MG63 (cell line): ENCODE data around the gene MYL7. TPM values are rescaled to one million over a fixed set of nuclear protein-coding genes. Genes with fewer than 3 reads are reported as not detected.
"Not testable (repeated sequence)": the region's sequence is repeated elsewhere in the genome, so short reads cannot be mapped to it uniquely, and the experiment has no call there.

Experiments used
- DNase-seq: peaks from one replicate; pipeline ENCODE4 v3.0.0-alpha.2; 2020
- H3K27me3 ChIP-seq: fragments of 250-450 bp; sonication (Bioruptor Pico); 2 replicates; pipeline ENCODE4 v1.5.1; 2020; ENCODE audit warnings: mild to moderate bottlenecking, moderate library complexity
- H3K36me3 ChIP-seq: fragments of 250-450 bp; sonication (Bioruptor Pico); 2 replicates; pipeline ENCODE4 v1.5.1; 2020; ENCODE audit warnings: mild to moderate bottlenecking, moderate library complexity
- H3K4me3 ChIP-seq: fragments of 250-450 bp; sonication (Bioruptor Pico); 2 replicates; pipeline ENCODE4 v1.5.1; 2020; ENCODE audit warnings: mild to moderate bottlenecking, moderate library complexity
- H3K9me3 ChIP-seq: fragments of 250-450 bp; sonication (Bioruptor Pico); 2 replicates; pipeline ENCODE4 v1.5.1; 2020; ENCODE audit warnings: mild to moderate bottlenecking, moderate library complexity
- total RNA-seq: library from RNA; depleted of rRNA; stranded (reverse); fragments of >200 nt; shearing (Covaris generic); gene quantifications from 2 replicates; pipeline ENCODE4 v1.2.3, GENCODE V29; 2014; ENCODE audit warnings: low replicate concordance

Gene MYL7
- total RNA-seq, 1 experiment from 2014 or later = not detected

DNA sequence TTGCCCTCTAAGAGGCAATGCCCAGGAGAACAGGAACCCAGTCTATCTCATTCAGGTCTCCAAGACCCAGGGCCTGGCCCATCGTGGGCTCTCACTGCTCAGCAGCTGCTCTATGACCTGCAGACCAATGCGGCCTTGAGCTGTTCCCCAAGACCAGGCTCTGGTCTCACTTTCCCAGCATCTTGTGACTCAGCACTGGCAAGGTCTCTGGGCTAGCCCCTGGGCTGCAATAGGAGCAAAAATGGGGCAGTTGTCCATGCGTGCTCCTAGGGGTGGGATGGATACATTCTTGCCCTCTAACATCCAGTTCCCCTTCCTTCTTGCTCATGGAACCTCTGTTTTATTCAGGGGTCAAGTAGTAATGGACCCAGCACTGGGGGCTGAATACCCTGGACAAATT, 34.6 kb upstream of the MYL7 start:
- no peak for DNase-seq
- H3K36me3 ChIP-seq = no peaks in the 10 kb centered on the region
- H3K4me3 ChIP-seq = no peak overlapping the region
- no peaks in the 10 kb centered on the region for H3K27me3 ChIP-seq
- H3K9me3 ChIP-seq = no peaks in the 10 kb centered on the region; the same call in 1 of the 2 replicates

DNA sequence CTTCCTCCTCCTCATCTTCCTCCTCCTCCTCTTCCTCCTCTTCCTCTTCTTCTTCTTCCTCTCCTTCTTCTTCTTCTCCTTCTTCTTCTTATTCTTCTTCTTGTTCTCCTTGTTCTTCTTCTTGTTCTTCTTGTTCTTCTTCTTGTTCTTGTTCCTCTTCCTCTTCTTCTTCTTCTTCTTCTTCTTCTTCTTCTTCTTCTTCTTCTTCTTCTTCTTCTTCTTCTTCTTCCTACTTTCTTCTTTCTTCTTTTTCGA, 33.5 kb upstream of the MYL7 start:
- H3K36me3 ChIP-seq, H3K9me3 ChIP-seq, H3K4me3 ChIP-seq, DNase-seq, H3K27me3 ChIP-seq: not testable (repeated sequence)

DNA sequence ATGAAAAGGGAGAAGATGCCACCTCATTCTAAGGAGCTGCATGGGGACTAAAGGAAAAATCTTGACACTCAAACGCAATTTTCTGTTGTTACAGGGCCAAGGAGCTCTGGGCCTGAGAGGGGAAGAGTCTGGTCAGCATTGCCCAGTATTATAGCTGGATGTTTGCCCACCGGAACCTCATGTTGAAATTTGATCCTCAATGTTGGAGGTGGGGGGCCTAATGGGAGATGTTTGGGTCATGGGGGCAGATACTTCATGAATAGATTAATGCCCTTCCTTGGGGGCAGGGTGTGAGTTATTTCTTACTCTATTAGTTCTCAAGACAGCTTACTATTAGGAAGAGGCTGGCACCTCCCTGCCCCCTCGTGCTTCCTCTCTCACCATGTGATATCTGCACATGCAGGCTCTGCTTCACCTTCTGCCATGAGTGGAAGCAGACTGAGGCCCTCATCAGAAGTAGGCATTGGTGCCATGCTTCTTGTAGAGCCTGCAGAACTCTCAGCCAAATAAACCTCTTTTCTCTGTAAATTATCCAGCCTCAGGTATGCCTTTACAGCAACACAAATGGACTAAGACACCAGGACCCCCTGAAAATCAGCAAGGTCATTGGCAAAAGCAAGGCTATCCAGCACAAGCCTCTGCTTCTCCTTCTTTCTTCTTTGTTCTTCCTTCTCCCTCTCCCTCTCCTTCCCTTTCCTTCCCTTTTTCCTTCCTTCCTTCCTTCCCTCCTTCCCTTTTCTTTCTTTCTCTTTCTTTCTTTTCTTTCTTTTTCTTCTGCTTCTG, 33.0 kb upstream of the MYL7 start:
- no peak for DNase-seq
- H3K9me3 ChIP-seq = no peaks in the 10 kb centered on the region; the same call in 1 of the 2 replicates
- H3K4me3 ChIP-seq = no peak overlapping the region
- H3K36me3 ChIP-seq = no peaks in the 10 kb centered on the region
- no peaks in the 10 kb centered on the region for H3K27me3 ChIP-seq

DNA sequence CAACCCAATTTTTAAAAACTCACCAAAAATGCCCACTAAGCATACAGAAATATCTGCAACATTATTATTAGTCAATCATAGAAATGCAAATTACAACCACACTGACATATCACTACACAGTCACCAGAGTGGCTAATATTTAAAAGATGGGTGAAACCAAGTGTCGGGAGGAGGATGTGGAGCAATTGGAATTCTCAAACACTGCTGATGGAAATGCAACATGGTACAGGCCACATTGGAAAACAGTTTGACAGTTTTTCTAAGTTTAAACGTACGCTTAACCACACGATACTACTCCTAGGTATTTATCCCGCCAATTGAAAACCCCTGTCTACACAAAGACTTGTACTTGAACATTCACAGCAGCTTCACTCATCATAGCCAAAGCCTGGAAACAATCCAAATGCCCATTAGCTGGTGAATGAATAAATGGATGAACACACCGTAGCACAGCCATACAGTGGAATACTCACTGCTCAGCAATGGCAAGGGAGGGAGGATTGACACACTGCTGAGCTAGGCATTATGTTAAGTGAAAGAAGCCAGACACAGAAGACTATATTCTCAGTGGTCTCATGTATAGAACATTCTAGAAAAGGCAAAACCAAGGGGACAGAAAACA, 31.8 kb upstream of the MYL7 start:
- no peak for DNase-seq
- H3K27me3 ChIP-seq = no peaks in the 10 kb centered on the region
- H3K36me3 ChIP-seq = no peaks in the 10 kb centered on the region
- H3K4me3 ChIP-seq = no peak overlapping the region
- H3K9me3 ChIP-seq = no peaks in the 10 kb centered on the region; the same call in 1 of the 2 replicates

DNA sequence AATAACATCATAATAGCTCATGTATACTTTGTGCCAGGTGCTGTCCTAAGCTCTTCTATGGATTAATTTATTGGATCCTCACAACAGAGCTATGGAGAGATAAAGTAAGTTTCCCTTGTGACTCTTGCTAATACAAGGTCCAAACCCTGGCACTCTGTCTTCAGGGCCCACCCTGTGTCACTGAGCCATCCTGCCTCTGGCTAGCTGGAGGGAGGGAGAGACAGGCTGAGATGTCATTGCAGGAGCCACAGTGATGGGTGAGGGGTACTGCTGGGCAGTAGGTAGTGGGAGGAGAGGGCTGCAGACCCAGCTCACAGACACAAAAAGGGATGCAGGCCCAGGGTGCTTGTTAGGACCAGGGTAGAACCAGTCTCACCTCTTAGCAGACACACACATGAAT, 31.2 kb upstream of the MYL7 start:
- DNase-seq = no peak
- no peaks in the 10 kb centered on the region for H3K27me3 ChIP-seq
- no peak overlapping the region for H3K4me3 ChIP-seq
- no peaks in the 10 kb centered on the region for H3K36me3 ChIP-seq
- H3K9me3 ChIP-seq = no peaks in the 10 kb centered on the region; the same call in 1 of the 2 replicates

DNA sequence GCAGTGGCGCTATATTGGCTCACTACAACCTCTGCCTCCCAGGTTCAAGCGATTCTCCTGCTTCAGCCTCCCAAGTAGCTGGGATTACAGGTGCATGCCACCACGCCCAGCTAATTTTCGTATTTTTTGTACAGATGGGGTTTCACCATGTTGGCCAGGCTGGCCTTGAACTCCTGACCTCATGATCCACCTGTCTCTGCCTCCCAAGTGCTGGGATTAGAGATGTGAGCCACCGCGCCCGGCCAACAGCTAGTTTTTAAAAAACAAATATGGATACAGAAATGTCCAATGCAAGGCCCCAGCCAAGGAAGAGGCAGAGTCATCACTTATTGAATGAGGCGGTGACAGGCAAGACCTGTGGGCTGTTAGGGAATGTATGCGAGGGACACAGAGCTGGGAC, 30.8 kb upstream of the MYL7 start:
- H3K4me3 ChIP-seq, DNase-seq, H3K9me3 ChIP-seq, H3K36me3 ChIP-seq, H3K27me3 ChIP-seq: not testable (repeated sequence)

DNA sequence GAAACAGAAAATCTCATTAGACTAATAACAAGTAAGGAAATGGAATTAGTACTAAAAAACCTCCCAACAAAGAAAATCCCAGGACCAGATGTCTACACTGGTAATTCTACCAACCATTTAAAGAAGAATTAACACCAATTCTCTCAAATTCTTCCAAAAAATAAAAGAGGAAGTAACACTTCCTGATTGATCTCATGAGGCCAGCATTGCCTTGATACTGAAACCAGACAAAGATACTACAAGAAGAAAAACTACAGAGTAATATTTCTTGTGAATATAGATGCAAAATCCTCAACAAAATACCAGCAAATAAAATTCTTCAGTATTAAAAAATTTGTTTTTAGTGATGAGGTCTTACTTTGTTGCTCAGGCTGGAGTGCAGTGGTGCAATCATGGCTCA, 26.8 kb upstream of the MYL7 start:
- H3K27me3 ChIP-seq = no peaks in the 10 kb centered on the region
- H3K9me3 ChIP-seq = no peaks in the 10 kb centered on the region; the same call in 1 of the 2 replicates
- H3K36me3 ChIP-seq = no peaks in the 10 kb centered on the region
- DNase-seq = no peak
- H3K4me3 ChIP-seq = no peak overlapping the region

DNA sequence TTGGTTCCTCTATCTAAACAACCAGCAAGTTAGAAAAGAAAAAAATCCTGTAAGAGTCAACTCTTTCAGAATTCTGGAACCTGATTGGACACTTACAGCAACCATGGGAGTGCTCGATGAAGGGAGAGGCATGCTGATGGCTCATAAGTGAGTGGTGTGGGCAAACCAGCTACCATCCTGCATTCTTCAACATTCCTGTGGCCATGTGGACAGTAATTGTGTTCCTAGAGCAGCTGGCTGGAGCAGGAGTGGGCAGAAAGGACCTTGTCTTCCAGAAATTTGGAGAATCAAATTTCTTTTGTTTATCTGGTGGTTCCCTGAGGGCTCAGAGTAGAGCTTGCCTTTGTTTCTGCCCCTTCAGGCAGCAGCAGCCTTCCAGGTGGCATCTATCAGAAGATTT, 22.5 kb upstream of the MYL7 start:
- Histone ChIP-seq H3K9me3 (no peaks in the 10 kb centered on the region), H3K4me3 (no peak overlapping the region), H3K27me3 (no peaks in the 10 kb centered on the region), H3K36me3 (no peaks in the 10 kb centered on the region)
- peak; percentile 57 for DNase-seq

DNA sequence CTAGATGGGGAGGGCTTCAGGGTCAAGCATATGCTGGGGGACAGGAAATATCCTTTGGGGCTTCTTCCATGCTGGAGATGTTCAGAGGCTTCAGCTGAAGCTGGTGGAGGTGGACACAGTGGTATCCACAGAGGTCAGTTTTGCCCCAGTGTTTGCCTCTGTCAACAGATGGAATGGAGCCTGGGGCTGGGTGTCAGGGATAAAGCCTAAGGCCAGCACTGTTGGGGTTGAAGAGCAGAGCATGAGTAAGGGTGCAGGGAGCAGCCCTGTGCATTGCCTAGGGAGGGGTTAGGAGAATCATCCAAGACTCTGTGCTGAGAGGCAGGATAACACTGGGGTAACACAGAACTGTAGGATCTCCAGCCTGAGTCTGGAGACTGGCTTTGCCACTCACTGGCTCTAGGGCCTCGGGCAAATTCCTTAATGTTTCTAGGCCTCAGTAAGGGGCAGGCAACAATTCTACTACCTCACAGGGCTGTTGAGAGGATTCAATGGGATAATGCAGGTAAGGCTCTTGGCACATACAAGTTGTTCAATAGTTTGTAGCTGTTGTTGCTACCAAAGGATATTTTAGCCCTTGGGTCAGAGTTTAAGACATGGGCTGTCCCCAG, 21.8 kb upstream of the MYL7 start:
- H3K9me3 ChIP-seq = no peaks in the 10 kb centered on the region
- H3K27me3 ChIP-seq = no peaks in the 10 kb centered on the region
- DNase-seq = no peak
- no peak overlapping the region for H3K4me3 ChIP-seq
- no peaks in the 10 kb centered on the region for H3K36me3 ChIP-seq

DNA sequence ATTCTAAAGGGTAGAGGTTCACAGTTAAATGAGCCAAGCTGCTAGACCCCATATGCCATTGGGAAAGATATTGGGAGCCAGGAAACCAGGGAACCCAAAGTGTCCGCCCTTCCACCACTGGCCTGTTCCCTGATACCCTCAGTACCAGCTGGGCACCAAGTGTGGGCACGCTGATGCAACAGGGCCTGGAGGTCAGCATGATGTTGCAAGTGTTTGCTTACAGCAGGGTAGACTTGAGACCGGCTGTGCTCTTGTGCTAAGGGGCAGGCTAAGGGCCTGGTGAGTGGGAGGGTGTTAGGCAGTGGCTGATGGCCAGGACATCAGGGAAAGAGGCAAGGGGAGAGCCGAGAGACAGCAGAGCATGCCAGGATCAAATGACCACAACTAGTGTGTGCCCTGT, 21.0 kb upstream of the MYL7 start:
- H3K4me3 ChIP-seq = no peak overlapping the region
- DNase-seq = no peak

DNA sequence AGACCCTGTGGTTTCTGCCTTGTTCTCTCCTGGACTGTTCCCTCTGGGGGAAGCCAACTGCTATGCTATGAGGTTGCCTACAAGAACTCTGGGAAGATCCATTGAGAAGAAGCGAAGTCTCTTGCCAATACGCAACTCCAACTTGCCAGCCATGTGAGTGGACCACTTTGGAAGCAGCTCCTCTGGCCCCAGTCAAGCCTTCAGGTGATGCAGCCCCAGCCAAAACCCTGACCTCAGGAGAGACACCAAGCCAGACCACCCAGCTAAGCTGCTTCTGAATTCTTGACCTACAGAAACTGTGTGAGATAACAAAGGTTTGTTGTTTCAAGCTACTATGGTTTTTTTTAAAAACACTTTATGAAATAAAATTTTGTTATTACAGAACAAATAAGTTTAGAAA, 20.2 kb upstream of the MYL7 start:
- no peaks in the 10 kb centered on the region for H3K9me3 ChIP-seq
- no peak for DNase-seq
- H3K27me3 ChIP-seq = no peaks in the 10 kb centered on the region
- H3K4me3 ChIP-seq = no peak overlapping the region
- H3K36me3 ChIP-seq = no peaks in the 10 kb centered on the region

More for the DNA sequence above, 21.0 kb upstream of the MYL7 start:
- Histone ChIP-seq H3K36me3 (no peaks in the 10 kb centered on the region), H3K27me3 (no peaks in the 10 kb centered on the region), H3K9me3 (no peaks in the 10 kb centered on the region)

DNA sequence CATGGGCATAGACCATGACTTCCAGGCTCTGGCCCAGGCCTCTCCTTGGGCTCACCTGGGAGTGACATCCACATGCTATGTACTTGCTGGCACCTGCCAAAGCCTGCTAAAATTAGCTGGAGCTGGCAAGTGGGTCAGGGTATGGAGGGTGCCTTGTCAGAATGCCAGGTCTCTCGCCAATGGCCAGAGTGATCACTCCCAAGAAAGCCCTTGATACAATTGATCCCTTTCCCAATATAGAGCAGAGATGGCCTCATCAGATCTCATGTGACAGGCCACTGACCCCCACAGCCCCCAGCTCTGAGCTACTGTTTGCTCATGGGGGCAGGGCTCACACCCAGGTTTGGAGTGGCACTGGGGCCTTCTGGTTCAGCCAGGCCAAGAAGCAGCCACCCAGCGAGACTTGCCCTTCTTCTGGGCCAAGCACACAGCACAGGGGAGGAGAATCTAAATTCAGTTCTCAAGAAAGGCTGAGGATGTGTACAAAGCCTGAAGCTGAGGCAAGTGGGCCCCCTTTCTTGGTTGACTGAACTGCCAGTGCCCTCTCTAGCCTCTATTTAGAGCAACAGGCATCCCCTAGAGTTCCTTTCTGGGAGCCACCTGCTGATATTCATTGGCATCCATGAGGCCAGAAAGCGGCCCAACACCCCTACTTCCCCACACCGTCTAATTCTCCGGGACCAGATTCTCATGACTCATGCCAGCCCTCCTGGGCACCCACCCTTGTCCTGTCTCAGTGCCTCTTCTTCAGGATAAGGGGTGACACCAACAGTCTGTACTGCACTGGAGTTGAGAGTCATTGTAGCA, 18.9 kb upstream of the MYL7 start:
- H3K27me3 ChIP-seq = no peaks in the 10 kb centered on the region
- H3K9me3 ChIP-seq = no peaks in the 10 kb centered on the region
- no peaks in the 10 kb centered on the region for H3K36me3 ChIP-seq
- DNase-seq = no peak
- H3K4me3 ChIP-seq = no peak overlapping the region

DNA sequence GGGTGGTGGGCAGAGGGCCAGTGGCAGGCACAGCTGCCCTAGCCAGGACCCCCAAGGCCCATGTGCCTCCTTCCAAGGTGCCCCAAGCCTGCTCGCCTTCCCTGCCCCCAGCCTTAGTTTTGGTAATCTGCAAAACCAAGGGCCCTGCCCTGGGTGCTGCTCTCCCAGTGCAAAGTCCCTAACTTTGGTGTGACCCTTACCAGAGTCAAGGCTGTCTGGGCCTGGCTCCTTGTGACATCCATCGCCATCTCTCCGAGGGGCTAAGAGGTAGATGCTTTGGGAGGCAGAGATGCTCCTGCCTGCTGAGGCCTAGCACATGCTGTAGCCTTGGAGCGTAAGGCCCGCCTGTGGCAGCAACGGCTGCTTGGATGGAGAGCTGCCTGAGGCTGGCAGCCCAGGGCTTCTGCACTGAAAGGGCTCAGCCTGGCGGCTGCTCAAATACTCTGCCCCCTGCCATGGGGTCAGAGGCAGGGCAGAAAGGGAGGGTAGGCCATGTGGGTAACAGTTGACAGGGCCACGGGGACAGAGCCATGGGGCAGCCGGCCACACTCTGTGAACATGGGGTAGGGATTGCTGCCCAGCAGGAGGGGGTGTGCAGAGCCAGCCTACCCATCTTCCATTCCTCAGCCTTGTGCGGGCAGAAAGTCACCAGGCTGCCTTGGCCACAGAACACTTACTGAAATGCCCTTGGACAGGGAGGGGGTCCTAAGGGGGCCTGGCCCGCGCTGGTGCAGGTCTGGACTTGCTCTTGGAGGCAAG, 17.9 kb upstream of the MYL7 start:
- Histone ChIP-seq H3K27me3 (no peaks in the 10 kb centered on the region), H3K4me3 (no peak overlapping the region), H3K9me3 (no peaks in the 10 kb centered on the region), H3K36me3 (no peaks in the 10 kb centered on the region)
- no peak for DNase-seq

DNA sequence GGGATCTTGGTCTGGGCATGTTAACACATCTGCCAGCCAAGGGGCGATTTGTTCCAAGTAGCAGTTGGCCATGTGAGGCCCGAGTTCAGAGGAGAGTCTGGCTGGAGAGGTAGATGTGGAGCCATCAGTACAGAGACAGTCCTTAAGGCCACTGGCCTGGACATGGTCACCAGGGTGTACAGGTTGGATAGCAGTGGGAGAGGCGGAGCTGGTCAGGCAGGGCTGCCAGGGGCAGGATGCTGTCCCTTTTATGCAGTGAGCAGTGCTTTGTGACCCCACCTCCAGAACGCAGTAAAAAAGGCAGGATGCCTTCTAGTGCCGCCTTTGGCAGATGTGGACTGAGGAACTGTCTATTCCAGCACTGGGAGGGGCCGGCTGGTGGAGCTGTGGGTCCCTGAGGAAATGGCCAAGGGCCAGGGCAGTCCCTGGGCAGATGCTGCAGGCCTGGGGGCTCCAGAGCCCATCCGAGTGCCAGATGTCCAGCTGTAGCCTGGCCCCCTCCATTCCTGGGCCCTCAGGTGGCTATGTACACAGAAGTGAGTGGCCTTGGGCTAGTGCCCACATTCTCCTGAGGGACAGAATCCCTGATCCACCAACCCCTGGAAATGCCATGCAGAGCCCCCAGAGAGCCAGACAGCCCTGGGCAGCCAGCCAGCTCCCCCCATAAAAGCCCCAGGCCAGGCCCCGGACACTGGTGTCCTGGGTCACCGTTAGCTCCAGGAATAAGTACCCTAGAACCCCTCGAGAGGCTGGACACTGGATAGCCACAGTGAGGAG, 17.2 kb upstream of the MYL7 start:
- DNase-seq = no peak
- H3K27me3 ChIP-seq = no peaks in the 10 kb centered on the region
- H3K9me3 ChIP-seq = no peaks in the 10 kb centered on the region
- H3K4me3 ChIP-seq = no peak overlapping the region
- no peaks in the 10 kb centered on the region for H3K36me3 ChIP-seq

DNA sequence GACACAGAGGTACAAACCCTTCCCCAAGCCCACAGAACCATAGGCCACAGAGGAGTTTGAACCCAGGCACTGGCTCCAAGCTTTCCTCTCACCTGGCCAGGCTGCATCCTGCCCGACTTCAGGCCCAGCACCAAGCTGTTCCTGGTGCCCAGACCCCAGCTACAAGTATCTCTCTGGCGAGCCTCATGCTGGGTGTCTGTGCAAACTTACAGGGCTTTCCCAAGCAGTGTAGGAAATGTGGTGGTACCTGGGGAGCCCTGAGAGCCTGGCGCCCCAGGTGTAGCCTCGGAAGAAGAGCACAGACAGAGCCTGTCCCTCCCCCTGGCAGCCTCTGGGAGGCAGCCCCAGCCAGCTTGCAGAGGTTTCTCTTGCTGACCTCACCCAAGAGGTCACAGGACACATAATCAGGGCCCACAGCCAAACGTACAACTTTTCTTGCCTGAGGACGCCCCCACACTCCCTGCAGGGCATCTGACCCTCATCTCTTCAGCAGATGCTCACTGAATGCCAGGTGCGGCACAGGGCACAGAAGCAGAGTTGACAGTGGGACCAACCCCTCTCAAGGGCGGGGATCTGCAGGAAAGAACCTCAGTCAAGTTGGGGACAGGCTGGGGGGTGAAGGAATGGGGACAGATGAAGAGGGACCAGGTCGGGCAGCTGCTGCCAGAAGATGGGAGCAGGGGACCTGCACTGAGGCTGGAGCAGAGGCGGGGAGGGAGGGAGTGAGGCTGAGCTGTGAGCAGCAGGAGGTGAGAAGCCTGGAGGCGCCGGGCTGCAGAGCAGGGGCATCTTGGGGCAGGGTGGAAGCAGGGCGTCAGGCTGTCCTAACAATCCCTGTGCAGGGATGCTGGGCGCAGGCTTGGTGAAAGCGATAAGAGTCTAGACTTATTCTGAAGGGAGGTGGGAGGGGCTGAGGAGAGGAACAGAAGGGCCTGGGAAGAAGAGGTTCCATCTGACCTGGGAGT, 16.3 kb upstream of the MYL7 start:
- Histone ChIP-seq H3K4me3 (no peak overlapping the region), H3K9me3 (no peaks in the 10 kb centered on the region), H3K36me3 (no peaks in the 10 kb centered on the region), H3K27me3 (no peaks in the 10 kb centered on the region)
- DNase-seq = no peak
